ENCODE data around the gene ATP2B3. TPM values are rescaled to one million over a fixed set of nuclear protein-coding genes. Genes with fewer than 3 reads are reported as not detected.

ATP2B3 gene
- total RNA-seq, 4 donors from 2014 or later: under 0.01 to 0.33 (median 0.21) TPM

DNA sequence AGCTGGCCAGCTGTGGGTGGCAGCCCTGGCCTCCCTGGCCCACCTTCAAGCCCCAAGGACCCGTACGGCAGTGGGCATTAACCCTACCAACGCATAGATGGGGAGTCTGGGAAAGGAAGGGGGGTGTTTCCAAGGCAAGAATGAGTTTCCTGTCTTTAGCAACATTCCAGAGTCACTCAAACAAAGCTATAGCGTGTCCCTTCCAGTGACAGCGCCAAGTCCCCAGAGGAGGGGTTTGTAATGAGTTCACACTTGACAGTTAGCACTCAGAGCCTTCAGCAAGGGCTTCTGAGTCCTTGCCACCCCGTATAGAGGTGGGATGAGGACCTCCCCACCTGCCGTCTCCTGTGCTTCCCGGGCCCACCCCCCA, 20.9 kb upstream of the ATP2B3 start:
- Histone ChIP-seq H3K4me3 (peak overlapping the region in 3 of 4 donors; percentile 32 to 52 (median 39)), H3K27me3 (peaks cover 0 to 6% (median 1%) of the 10 kb centered on the region in 4 donors), H3K9me3 (no peaks in the 10 kb centered on the region), H3K36me3 (no peaks in the 10 kb centered on the region), H3K4me1 (peaks cover 0 to 21% (median 13%) of the 10 kb centered on the region in 4 donors), H3K27ac (replicated peaks in 1 of 4) (peak overlapping the region in 1 of 4 donors; percentile 34)
- 63% methylated on average over 8 of the region's 8 CpGs for WGBS
- no peak for DNase-seq (ENCODE audit: extremely low spot score)
- TF ChIP-seq, protein P1, sequence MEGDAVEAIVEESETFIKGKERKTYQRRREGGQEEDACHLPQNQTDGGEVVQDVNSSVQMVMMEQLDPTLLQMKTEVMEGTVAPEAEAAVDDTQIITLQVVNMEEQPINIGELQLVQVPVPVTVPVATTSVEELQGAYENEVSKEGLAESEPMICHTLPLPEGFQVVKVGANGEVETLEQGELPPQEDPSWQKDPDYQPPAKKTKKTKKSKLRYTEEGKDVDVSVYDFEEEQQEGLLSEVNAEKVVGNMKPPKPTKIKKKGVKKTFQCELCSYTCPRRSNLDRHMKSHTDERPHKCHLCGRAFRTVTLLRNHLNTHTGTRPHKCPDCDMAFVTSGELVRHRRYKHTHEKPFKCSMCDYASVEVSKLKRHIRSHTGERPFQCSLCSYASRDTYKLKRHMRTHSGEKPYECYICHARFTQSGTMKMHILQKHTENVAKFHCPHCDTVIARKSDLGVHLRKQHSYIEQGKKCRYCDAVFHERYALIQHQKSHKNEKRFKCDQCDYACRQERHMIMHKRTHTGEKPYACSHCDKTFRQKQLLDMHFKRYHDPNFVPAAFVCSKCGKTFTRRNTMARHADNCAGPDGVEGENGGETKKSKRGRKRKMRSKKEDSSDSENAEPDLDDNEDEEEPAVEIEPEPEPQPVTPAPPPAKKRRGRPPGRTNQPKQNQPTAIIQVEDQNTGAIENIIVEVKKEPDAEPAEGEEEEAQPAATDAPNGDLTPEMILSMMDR (IDR thresholded peaks at IDR 0.05): no peak
- no peak for TF ChIP-seq POLR2AphosphoS5 (IDR thresholded peaks at IDR 0.05)
- TF ChIP-seq POLR2A (IDR thresholded peaks at IDR 0.05; ENCODE audit: low read depth): no peak
- no peak for TF ChIP-seq EP300 (IDR thresholded peaks at IDR 0.05)
- intact Hi-C loops (cut with DNase I): no loop called here

DNA sequence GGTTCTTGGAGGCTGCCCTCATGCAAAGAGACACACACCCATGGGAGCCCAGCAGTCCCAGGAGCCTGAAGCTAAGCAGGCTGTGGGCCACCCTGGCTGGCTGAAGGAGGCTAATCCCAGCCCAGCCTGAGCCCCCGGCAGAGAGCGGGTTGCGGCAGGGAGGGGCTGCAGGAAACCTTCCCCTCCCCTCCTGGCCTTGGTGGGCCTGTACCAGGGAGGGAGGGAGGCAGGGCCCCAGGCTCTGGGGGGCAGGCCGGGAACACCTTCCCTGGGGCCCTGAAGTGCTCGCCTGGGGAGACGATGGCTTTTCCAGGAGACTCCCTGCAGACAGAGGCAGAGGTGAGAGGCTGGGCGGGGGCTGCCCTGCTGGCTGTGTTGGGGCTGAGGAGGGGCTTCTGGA, 19.0 kb upstream of the ATP2B3 start:
- Histone ChIP-seq H3K36me3 (no peaks in the 10 kb centered on the region), H3K27me3 (peaks cover 0 to 6% (median 0%) of the 10 kb centered on the region in 4 donors), H3K4me3 (no peak overlapping the region), H3K27ac (replicated peaks in 1 of 4) (no peak overlapping the region), H3K9me3 (no peaks in the 10 kb centered on the region), H3K4me1 (peaks cover 0 to 21% (median 12%) of the 10 kb centered on the region in 4 donors)
- WGBS: no CpG with 5 or more reads among the region's 7 CpGs
- TF ChIP-seq POLR2A (IDR thresholded peaks at IDR 0.05; ENCODE audit: low read depth) (no peak), POLR2AphosphoS5 (IDR thresholded peaks at IDR 0.05) (no peak), EP300 (IDR thresholded peaks at IDR 0.05) (no peak)
- TF ChIP-seq, protein P1 (IDR thresholded peaks at IDR 0.05): no peak
- intact Hi-C loops (cut with DNase I): no loop called here
- DNase-seq (ENCODE audit: extremely low spot score): no peak

DNA sequence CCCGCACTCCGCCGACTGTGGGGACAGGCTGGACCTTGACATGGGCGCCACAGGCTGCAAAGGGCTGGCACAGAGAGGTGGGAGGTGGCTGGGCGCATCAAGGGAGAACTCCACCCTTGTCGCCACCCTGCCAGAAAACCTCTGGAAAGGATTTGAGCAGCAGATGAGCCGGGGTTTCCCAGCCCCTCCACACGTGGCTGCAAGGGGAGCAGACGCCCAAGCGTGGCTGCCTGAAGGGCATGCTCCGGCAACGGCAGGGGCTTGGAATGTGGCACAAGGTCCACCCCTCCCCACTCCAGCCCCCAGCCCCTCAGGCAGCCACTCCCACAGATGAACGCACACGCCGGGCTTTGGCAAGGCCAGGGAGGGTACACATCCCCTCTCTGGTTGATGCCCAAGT, 18.1 kb upstream of the ATP2B3 start:
- Histone ChIP-seq H3K36me3 (no peaks in the 10 kb centered on the region), H3K4me1 (peaks cover 0 to 20% (median 12%) of the 10 kb centered on the region in 4 donors), H3K9me3 (no peaks in the 10 kb centered on the region), H3K27me3 (peaks cover 0 to 6% (median 0%) of the 10 kb centered on the region in 4 donors), H3K4me3 (no peak overlapping the region), H3K27ac (replicated peaks in 1 of 4) (no peak overlapping the region)
- 77% methylated on average over 14 of the region's 15 CpGs for WGBS
- no peak for DNase-seq (ENCODE audit: extremely low spot score)
- intact Hi-C loops (cut with DNase I): no loop called here
- no peak for TF ChIP-seq POLR2A (IDR thresholded peaks at IDR 0.05; ENCODE audit: low read depth)
- TF ChIP-seq, protein P1 (IDR thresholded peaks at IDR 0.05): no peak
- no peak for TF ChIP-seq POLR2AphosphoS5 (IDR thresholded peaks at IDR 0.05)
- no peak for TF ChIP-seq EP300 (IDR thresholded peaks at IDR 0.05)

DNA sequence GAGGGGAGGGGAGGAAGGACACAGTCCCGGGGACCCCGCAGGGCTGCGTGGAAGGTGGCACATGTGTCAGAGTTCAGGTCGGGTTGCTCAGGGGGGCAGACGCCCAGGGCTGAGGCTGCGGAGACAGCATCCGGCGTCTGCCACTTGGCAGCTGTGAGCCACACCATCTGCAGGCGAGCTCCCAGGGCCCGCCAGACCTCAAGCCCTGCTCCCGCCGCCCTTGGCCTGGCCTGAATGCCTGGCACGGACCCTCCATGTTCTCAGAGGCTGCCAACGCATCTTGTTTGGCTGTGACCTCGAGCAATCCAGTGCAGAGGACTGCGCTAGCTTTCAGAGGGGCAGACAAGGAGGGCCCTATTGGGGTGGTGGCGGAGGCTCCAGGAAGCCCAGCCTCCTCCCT, 17.6 kb upstream of the ATP2B3 start:
- 87% methylated on average over 3 of the region's 17 CpGs for WGBS
- Histone ChIP-seq H3K4me3 (no peak overlapping the region), H3K27me3 (peaks cover 0 to 6% (median 0%) of the 10 kb centered on the region in 4 donors), H3K4me1 (peaks cover 0 to 14% (median 7%) of the 10 kb centered on the region in 4 donors), H3K27ac (replicated peaks in 1 of 4) (no peak overlapping the region), H3K9me3 (no peaks in the 10 kb centered on the region), H3K36me3 (no peaks in the 10 kb centered on the region)
- no peak for DNase-seq (ENCODE audit: extremely low spot score)
- no peak for TF ChIP-seq EP300 (IDR thresholded peaks at IDR 0.05)
- no peak for TF ChIP-seq POLR2A (IDR thresholded peaks at IDR 0.05; ENCODE audit: low read depth)
- no peak for TF ChIP-seq POLR2AphosphoS5 (IDR thresholded peaks at IDR 0.05)
- TF ChIP-seq, protein P1 (IDR thresholded peaks at IDR 0.05): no peak
- intact Hi-C loops (cut with DNase I): no loop called here

DNA sequence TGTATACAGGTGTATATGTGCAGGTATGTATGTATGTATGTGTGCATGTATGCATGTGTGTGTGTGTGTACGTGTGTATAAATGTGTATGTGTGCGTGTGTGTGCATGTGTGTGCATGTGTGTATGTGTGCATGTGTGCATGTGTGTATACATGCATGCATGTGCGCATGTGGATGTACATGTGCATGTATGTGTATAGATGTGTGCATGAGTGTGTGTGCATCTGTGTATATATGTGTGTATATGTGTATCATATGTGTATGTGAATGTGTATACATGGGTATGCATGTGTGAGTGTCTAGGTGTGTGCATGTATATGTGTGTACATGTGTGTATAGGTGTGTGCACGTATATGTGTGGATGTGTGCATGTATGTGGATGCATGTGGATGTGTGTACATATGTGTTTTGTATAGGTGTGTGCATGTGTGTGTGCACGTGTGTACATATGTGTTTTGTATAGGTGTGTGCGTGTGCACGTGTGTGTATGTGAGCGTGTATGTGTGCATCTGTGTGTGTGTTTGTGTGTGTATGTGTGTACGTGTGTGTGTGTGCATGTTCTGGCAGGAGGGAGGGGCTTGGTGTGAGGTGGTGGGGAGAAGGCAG, 16.7 kb upstream of the ATP2B3 start:
- intact Hi-C loops (cut with DNase I): no loop called here
- Histone ChIP-seq H3K4me1 (peaks cover 0 to 6% (median under 1%) of the 10 kb centered on the region in 4 donors), H3K9me3 (no peaks in the 10 kb centered on the region), H3K27ac (replicated peaks in 1 of 4) (no peak overlapping the region), H3K4me3 (no peak overlapping the region), H3K27me3 (no peaks in the 10 kb centered on the region), H3K36me3 (no peaks in the 10 kb centered on the region)
- TF ChIP-seq POLR2A (IDR thresholded peaks at IDR 0.05; ENCODE audit: low read depth): no peak
- TF ChIP-seq, protein P1 (IDR thresholded peaks at IDR 0.05): no peak
- TF ChIP-seq POLR2AphosphoS5 (IDR thresholded peaks at IDR 0.05): no peak
- no peak for TF ChIP-seq EP300 (IDR thresholded peaks at IDR 0.05)
- no peak for DNase-seq (ENCODE audit: extremely low spot score)
- 89% methylated on average over 9 of the region's 9 CpGs for WGBS
